Measurements from ENCODE around the gene ZDHHC20.

- TF ChIP-seq ZNF768 (tag by site-specific recombination; IDR thresholded peaks at IDR 0.05) (no peak), ZBTB26 (tag by site-specific recombination; optimal IDR thresholded peaks at IDR 0.05) (no peak), ZNF10 (tag by site-specific recombination; IDR thresholded peaks at IDR 0.05) (no peak), ZNF426 (tag by site-specific recombination; IDR thresholded peaks at IDR 0.05) (no peak), CTCF (tag by site-specific recombination; IDR thresholded peaks at IDR 0.05) (no peak), YY1 (tag by site-specific recombination; IDR thresholded peaks at IDR 0.05) (no peak)
Measured at GRCh38 chr13:21364357-21364756, 94.7 kb downstream of the ZDHHC20 start.

Measured in HEK293 (cell line).